CD4-positive, alpha-beta memory T cell (primary cell): ENCODE measurements around the gene SCAF11. TPM values are rescaled to one million over a fixed set of nuclear protein-coding genes. Genes with fewer than 3 reads are reported as not detected.

Experiments
- CTCF ChIA-PET: fragments of 350-600 bp; sonication (Branson Sonifier 250); formaldehyde crosslinking; loops from one replicate; lab custom pipeline; 2021; ENCODE audit warnings: inconsistent platforms; ENCODE audit not compliant: partially characterized antibody; lab: Charles Lee
- POLR2A ChIA-PET: fragments of 350-600 bp; sonication (Branson Sonifier 250); formaldehyde crosslinking; loops from one replicate; lab custom pipeline; 2021; ENCODE audit not compliant: partially characterized antibody; lab: Charles Lee
- DNase-seq, 5 donors: peaks; one replicate each; pipeline versions ENCODE4 v3.0.0 to v3.0.0-alpha.2; 2020 to 2022; ENCODE audit warnings: mixed read lengths in 1 of 5
- H3K27ac ChIP-seq: one replicate; pipeline ENCODE4 v1.7.0; 2013; ENCODE audit warnings: low read depth, low read length
- H3K27me3 ChIP-seq: 2 replicates; pipeline ENCODE4 v1.7.0; 2013; ENCODE audit warnings: mild to moderate bottlenecking, low read length, moderate library complexity; ENCODE audit not compliant: insufficient read depth
- H3K36me3 ChIP-seq: 2 replicates; pipeline ENCODE4 v1.7.0; 2013; ENCODE audit warnings: mild to moderate bottlenecking, low read length, moderate library complexity; ENCODE audit not compliant: insufficient read depth
- H3K4me1 ChIP-seq: 2 replicates; pipeline ENCODE4 v1.7.0; 2013; ENCODE audit warnings: mild to moderate bottlenecking, low read length, moderate library complexity; ENCODE audit not compliant: insufficient read depth
- H3K4me3 ChIP-seq, 2 donors: one replicate each; pipeline ENCODE4 v1.7.0; 2013; ENCODE audit warnings: low read length in 2 of 2, mild to moderate bottlenecking in 1 of 2
- H3K9me3 ChIP-seq, 2 donors: one replicate each; pipeline ENCODE4 v1.7.0; 2013; ENCODE audit warnings: low read length in 2 of 2, control low read depth in 1 of 2; ENCODE audit not compliant: control insufficient read depth in 1 of 2
- H3K27ac Mint-ChIP-seq, 7 donors: one replicate each; pipeline ENCODE4 v1.8.0; 2020 to 2021; ENCODE audit warnings: mixed read lengths in 7 of 7, mild to moderate bottlenecking in 6 of 7, inconsistent platforms in 3 of 7, moderate library complexity in 3 of 7
- H3K27me3 Mint-ChIP-seq, 2 donors: one replicate each; pipeline ENCODE4 v1.8.0; 2020 to 2021; ENCODE audit warnings: mixed read lengths in 2 of 2
- H3K36me3 Mint-ChIP-seq, 2 donors: one replicate each; pipeline ENCODE4 v1.8.0; 2020 to 2021; ENCODE audit warnings: mixed read lengths in 2 of 2, inconsistent platforms in 1 of 2, mild to moderate bottlenecking in 1 of 2
- H3K4me1 Mint-ChIP-seq, 4 donors: one replicate each; pipeline ENCODE4 v1.8.0; 2020 to 2021; ENCODE audit warnings: mixed read lengths in 4 of 4, mild to moderate bottlenecking in 1 of 4
- H3K4me3 Mint-ChIP-seq, 8 donors: one replicate each; pipeline ENCODE4 v1.8.0; 2020 to 2021; ENCODE audit warnings: mixed read lengths in 8 of 8, mild to moderate bottlenecking in 7 of 8, moderate library complexity in 6 of 8, inconsistent platforms in 3 of 8
- H3K9me3 Mint-ChIP-seq, 8 donors: one replicate each; pipeline ENCODE4 v1.8.0; 2020 to 2021; ENCODE audit warnings: mixed read lengths in 8 of 8, mild to moderate bottlenecking in 5 of 8, inconsistent platforms in 3 of 8, moderate library complexity in 1 of 8
- intact Hi-C: fragments of 100-400 bp; cut with micrococcal nuclease; formaldehyde crosslinking; loops from one replicate; pipeline ENCODE4 v1.15.1; 2023
- polyA plus RNA-seq, 2 donors: library from polyadenylated mRNA; unstranded; fragments of 300-500 nt; fragmentation: Illumina TruSeq; gene quantifications; one replicate each; pipeline ENCODE4 v1.2.3, GENCODE V29; 2021
- total RNA-seq, 2 experiments: library from RNA; stranded (reverse); gene quantifications; one replicate each; pipeline ENCODE4 v1.2.3, GENCODE V29; 2021

SCAF11 gene
- total and polyA plus RNA-seq, 4 experiments from 2014 or later, result 62.4 to 236 (median 169) TPM

- Mint-ChIP-seq H3K4me1 (peaks cover 17 to 24% (median 20%) of the 10 kb centered on the region in 4 donors), H3K9me3 (peaks cover 0 to 6% (median 0%) of the 10 kb centered on the region in 8 donors), H3K27ac (no peak overlapping the region), H3K36me3 (peaks cover 44 to 55% of the 10 kb centered on the region in 2 donors), H3K27me3 (no peaks in the 10 kb centered on the region), H3K4me3 (no peak overlapping the region)
- H3K9me3 ChIP-seq, result no peaks in the 10 kb centered on the region
- H3K27me3 ChIP-seq, result no peaks in the 10 kb centered on the region
- intact Hi-C loops, result no loop called here
- H3K27ac ChIP-seq, result no peak overlapping the region
- no peak overlapping the region for H3K4me3 ChIP-seq
- H3K36me3 ChIP-seq, result peaks cover 2% of the 10 kb centered on the region
- H3K4me1 ChIP-seq, result no peaks in the 10 kb centered on the region
- no peak for DNase-seq
- CTCF ChIA-PET, result no interaction called here
- POLR2A ChIA-PET, result interaction anchor here (0.8 kb wide), 1 partner anchor 53 kb away, joined by 3 read pairs; no protein-coding TSS in a partner anchor
These were observed 51.8 kb downstream of the SCAF11 start for GRCh38 chr12:45938566-45938965.

GRCh38 chr12:45934956-45935355 is 55.4 kb downstream of the SCAF11 start:
- Histone ChIP-seq H3K27ac (no peak overlapping the region), H3K4me3 (no peak overlapping the region), H3K4me1 (no peaks in the 10 kb centered on the region), H3K36me3 (peaks cover 17% of the 10 kb centered on the region), H3K9me3 (no peaks in the 10 kb centered on the region), H3K27me3 (no peaks in the 10 kb centered on the region)
- Mint-ChIP-seq H3K9me3 (no peaks in the 10 kb centered on the region), H3K27ac (peak overlapping the region in 6 of 7 donors; percentile 11 to 77 (median 54)), H3K27me3 (no peaks in the 10 kb centered on the region), H3K4me3 (no peak overlapping the region), H3K4me1 (peaks cover 6 to 16% (median 12%) of the 10 kb centered on the region in 4 donors), H3K36me3 (peaks cover 27 to 50% of the 10 kb centered on the region in 2 donors)
- intact Hi-C loops, result loop anchor here (5.0 kb wide), 1 partner anchor 208 kb away; the partner anchor contains the start of gene ARID2
- no peak for DNase-seq
- ChIA-PET POLR2A (no interaction called here), CTCF (interaction anchor here (0.9 kb wide), 1 partner anchor 172 kb away, joined by 4 read pairs; no protein-coding TSS in a partner anchor)

GRCh38 chr12:45933504-45933903 is 56.9 kb downstream of the SCAF11 start:
- no peak for DNase-seq
- Mint-ChIP-seq H3K36me3 (peaks cover 32 to 50% of the 10 kb centered on the region in 2 donors), H3K9me3 (no peaks in the 10 kb centered on the region), H3K27ac (peak overlapping the region in 3 of 7 donors; percentile 6 to 72 (median 38)), H3K4me3 (no peak overlapping the region), H3K27me3 (no peaks in the 10 kb centered on the region), H3K4me1 (peaks cover 6 to 15% (median 12%) of the 10 kb centered on the region in 4 donors)
- Histone ChIP-seq H3K27me3 (no peaks in the 10 kb centered on the region), H3K4me1 (no peaks in the 10 kb centered on the region), H3K36me3 (peaks cover 18% of the 10 kb centered on the region), H3K9me3 (no peaks in the 10 kb centered on the region), H3K4me3 (no peak overlapping the region), H3K27ac (no peak overlapping the region)
- CTCF ChIA-PET, result interaction anchor here (1.1 to 1.6 kb wide), 2 partner anchors 19 to 170 kb away, joined by 3 to 4 read pairs; no protein-coding TSS in a partner anchor
- intact Hi-C loops, result loop anchor here (5.0 kb wide), 1 partner anchor 206 kb away; the partner anchor contains the start of gene ARID2
- POLR2A ChIA-PET, result no interaction called here

GRCh38 chr12:45930369-45930768 is 60.0 kb downstream of the SCAF11 start:
- no peak for DNase-seq
- Mint-ChIP-seq H3K27ac (peak overlapping the region in 1 of 7 donors; percentile 32), H3K36me3 (peaks cover 51 to 64% of the 10 kb centered on the region in 2 donors), H3K4me3 (no peak overlapping the region), H3K4me1 (peaks cover 0 to 6% (median under 1%) of the 10 kb centered on the region in 4 donors), H3K27me3 (no peaks in the 10 kb centered on the region), H3K9me3 (no peaks in the 10 kb centered on the region)
- no peak overlapping the region for H3K4me3 ChIP-seq
- H3K9me3 ChIP-seq, result no peaks in the 10 kb centered on the region
- ChIA-PET CTCF (no interaction called here), POLR2A (no interaction called here)
- H3K27ac ChIP-seq, result no peak overlapping the region
- peaks cover 42% of the 10 kb centered on the region for H3K36me3 ChIP-seq
- no peaks in the 10 kb centered on the region for H3K27me3 ChIP-seq
- intact Hi-C loops, result loop anchor here (5.0 kb wide), 1 partner anchor 203 kb away; the partner anchor contains the start of gene ARID2
- no peaks in the 10 kb centered on the region for H3K4me1 ChIP-seq

- intact Hi-C loops, result no loop called here
- CTCF ChIA-PET, result no interaction called here
- Histone ChIP-seq H3K4me1 (no peaks in the 10 kb centered on the region), H3K27ac (no peak overlapping the region), H3K27me3 (no peaks in the 10 kb centered on the region), H3K4me3 (no peak overlapping the region), H3K9me3 (no peaks in the 10 kb centered on the region), H3K36me3 (peaks cover 53% of the 10 kb centered on the region)
- peaks cover 0 to 2% (median 0%) of the 10 kb centered on the region in 4 donors for H3K4me1 Mint-ChIP-seq
- no peaks in the 10 kb centered on the region for H3K9me3 Mint-ChIP-seq
- no peak overlapping the region for H3K4me3 Mint-ChIP-seq
- DNase-seq, result no peak
- peaks cover 55 to 70% of the 10 kb centered on the region in 2 donors for H3K36me3 Mint-ChIP-seq
- POLR2A ChIA-PET, result no interaction called here
- no peaks in the 10 kb centered on the region for H3K27me3 Mint-ChIP-seq
- H3K27ac Mint-ChIP-seq, result peak overlapping the region in 2 of 7 donors; percentile 35 to 41
These were observed 62.1 kb downstream of the SCAF11 start for GRCh38 chr12:45928309-45928708.

GRCh38 chr12:45918818-45919217 is 71.6 kb downstream of the SCAF11 start:
- Mint-ChIP-seq H3K4me1 (peaks cover 0 to 1% (median 0%) of the 10 kb centered on the region in 4 donors), H3K4me3 (no peak overlapping the region), H3K36me3 (peaks cover 23 to 42% of the 10 kb centered on the region in 2 donors), H3K27ac (no peak overlapping the region), H3K9me3 (no peaks in the 10 kb centered on the region), H3K27me3 (no peaks in the 10 kb centered on the region)
- ChIA-PET CTCF (no interaction called here), POLR2A (no interaction called here)
- Histone ChIP-seq H3K27ac (no peak overlapping the region), H3K4me3 (no peak overlapping the region), H3K27me3 (no peaks in the 10 kb centered on the region), H3K9me3 (no peaks in the 10 kb centered on the region), H3K4me1 (no peaks in the 10 kb centered on the region), H3K36me3 (peaks cover 12% of the 10 kb centered on the region)
- DNase-seq, result no peak
- intact Hi-C loops, result no loop called here

- intact Hi-C loops, result no loop called here
- no peaks in the 10 kb centered on the region for H3K4me1 ChIP-seq
- Mint-ChIP-seq H3K27me3 (no peaks in the 10 kb centered on the region), H3K9me3 (no peaks in the 10 kb centered on the region), H3K4me3 (peak overlapping the region in 1 of 8 donors; percentile 18), H3K27ac (peak overlapping the region in 1 of 7 donors; percentile 25), H3K4me1 (peaks cover 0 to 1% (median 0%) of the 10 kb centered on the region in 4 donors), H3K36me3 (peaks cover 8 to 21% of the 10 kb centered on the region in 2 donors)
- no peak overlapping the region for H3K4me3 ChIP-seq
- CTCF ChIA-PET, result no interaction called here
- H3K9me3 ChIP-seq, result no peaks in the 10 kb centered on the region
- H3K27ac ChIP-seq, result no peak overlapping the region
- no peaks in the 10 kb centered on the region for H3K36me3 ChIP-seq
- POLR2A ChIA-PET, result no interaction called here
- no peak for DNase-seq
- no peaks in the 10 kb centered on the region for H3K27me3 ChIP-seq
These were observed 75.0 kb downstream of the SCAF11 start for GRCh38 chr12:45915405-45915804.
